Calu3 (cell line): ENCODE measurements around the gene KLK6. TPM values are rescaled to one million over a fixed set of nuclear protein-coding genes. Genes with fewer than 3 reads are reported as not detected.

Experiments used
- BruUV-seq: library from RNA; stranded (reverse); fragments of 400-500 nt; replicated peaks from 2 replicates; lab custom pipeline; 2021; lab: Mats Ljungman, UMichigan
- CTCF ChIA-PET: fragments of 300-600 bp; sonication (Branson Sonifier 250); formaldehyde crosslinking; loops from one replicate; lab custom pipeline; 2022; ENCODE audit warnings: antibody characterized with exemption; lab: Charles Lee
- DNase-seq: peaks from one replicate; pipeline ENCODE4 v3.0.0; 2022
- H3K27ac Mint-ChIP-seq: one replicate; pipeline ENCODE4 v1.8.0; 2022; ENCODE audit warnings: mixed read lengths; ENCODE audit not compliant: unreplicated experiment
- H3K27me3 Mint-ChIP-seq: one replicate; pipeline ENCODE4 v1.8.0; 2022; ENCODE audit warnings: mixed read lengths; ENCODE audit not compliant: unreplicated experiment
- H3K36me3 Mint-ChIP-seq: one replicate; pipeline ENCODE4 v1.8.0; 2022; ENCODE audit warnings: mild to moderate bottlenecking, moderate library complexity, mixed read lengths; ENCODE audit not compliant: insufficient read depth, unreplicated experiment
- H3K4me1 Mint-ChIP-seq: one replicate; pipeline ENCODE4 v1.8.0; 2022; ENCODE audit warnings: mild to moderate bottlenecking, low read depth, mixed read lengths; ENCODE audit not compliant: unreplicated experiment
- H3K4me3 Mint-ChIP-seq: one replicate; pipeline ENCODE4 v1.8.0; 2022; ENCODE audit warnings: mild to moderate bottlenecking, low read depth, moderate library complexity, mixed read lengths; ENCODE audit not compliant: unreplicated experiment
- H3K9me3 Mint-ChIP-seq: one replicate; pipeline ENCODE4 v1.8.0; 2022; ENCODE audit warnings: low read depth, mixed read lengths; ENCODE audit not compliant: unreplicated experiment
- intact Hi-C: fragments of 100-400 bp; cut with micrococcal nuclease; formaldehyde crosslinking; loops from one replicate; pipeline ENCODE4 v1.10.0; 2022; ENCODE audit not compliant: unreplicated experiment
- total RNA-seq: library from RNA; stranded (reverse); gene quantifications from 2 replicates; pipeline ENCODE4 v1.2.3, GENCODE V29; 2022
- TF ChIP-seq, protein P1 (sequence below): fragments of 200-600 bp; IDR thresholded peaks from one replicate; pipeline ENCODE4 v1.8.0; 2022; ENCODE audit warnings: antibody characterized with exemption; ENCODE audit not compliant: unreplicated experiment

KLK6 gene
- total RNA-seq, 1 experiment from 2014 or later, result 269 TPM

DNA sequence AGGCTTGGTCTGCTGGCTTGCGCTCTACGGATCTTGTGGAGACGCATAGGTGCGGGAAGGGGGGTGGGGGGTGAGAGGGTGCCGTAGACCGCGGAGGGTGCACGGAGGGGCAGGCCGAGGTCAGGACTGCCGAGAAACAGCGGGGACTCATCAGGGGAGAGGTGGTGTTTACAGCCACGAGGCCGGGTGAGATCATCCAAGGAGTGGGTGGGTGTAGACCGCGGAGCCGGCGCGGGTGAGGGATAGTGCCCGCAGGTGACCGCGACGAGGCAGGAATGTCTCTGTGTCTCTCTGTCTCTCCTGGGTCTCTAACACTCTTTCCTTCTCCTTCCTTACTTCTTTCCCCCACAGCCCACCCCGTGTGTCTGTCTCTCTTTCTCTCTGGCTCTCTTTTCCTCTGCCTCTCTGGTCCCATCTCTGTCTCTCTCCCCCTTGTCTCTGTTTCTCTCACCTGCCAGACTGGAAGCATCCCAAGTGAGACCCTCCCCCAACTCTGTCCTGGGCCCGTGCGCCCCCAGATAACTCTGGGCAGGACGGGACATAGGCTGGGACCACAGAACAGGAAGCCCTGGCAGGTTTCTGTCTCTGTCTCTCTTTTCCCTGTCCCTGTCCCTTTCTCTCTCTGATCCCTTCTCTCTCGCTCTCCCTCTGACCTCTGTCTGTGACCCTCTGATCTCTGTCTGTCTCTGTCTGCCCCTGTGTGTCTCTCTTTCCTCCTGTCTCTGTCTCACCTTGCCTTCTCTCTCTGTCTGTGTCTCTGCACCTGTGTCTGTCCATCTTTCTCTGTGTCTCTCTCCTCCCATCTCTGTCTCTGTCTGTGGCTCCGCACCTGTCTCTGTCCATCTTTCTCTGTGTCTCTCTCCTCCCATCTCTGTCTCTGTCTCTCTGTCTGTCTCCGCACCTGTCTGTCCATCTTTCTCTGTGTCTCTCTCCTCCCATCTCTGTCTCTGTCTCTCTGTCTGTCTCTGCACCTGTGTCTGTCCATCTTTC is 56.4 kb downstream of the KLK6 start:
- Mint-ChIP-seq H3K27me3 (peaks cover 13% of the 10 kb centered on the region), H3K4me1 (no peaks in the 10 kb centered on the region), H3K9me3 (no peaks in the 10 kb centered on the region), H3K4me3 (no peak overlapping the region), H3K27ac (no peak overlapping the region), H3K36me3 (no peaks in the 10 kb centered on the region)
- no peak for DNase-seq
- intact Hi-C loops, result no loop called here
- TF ChIP-seq, protein P1, sequence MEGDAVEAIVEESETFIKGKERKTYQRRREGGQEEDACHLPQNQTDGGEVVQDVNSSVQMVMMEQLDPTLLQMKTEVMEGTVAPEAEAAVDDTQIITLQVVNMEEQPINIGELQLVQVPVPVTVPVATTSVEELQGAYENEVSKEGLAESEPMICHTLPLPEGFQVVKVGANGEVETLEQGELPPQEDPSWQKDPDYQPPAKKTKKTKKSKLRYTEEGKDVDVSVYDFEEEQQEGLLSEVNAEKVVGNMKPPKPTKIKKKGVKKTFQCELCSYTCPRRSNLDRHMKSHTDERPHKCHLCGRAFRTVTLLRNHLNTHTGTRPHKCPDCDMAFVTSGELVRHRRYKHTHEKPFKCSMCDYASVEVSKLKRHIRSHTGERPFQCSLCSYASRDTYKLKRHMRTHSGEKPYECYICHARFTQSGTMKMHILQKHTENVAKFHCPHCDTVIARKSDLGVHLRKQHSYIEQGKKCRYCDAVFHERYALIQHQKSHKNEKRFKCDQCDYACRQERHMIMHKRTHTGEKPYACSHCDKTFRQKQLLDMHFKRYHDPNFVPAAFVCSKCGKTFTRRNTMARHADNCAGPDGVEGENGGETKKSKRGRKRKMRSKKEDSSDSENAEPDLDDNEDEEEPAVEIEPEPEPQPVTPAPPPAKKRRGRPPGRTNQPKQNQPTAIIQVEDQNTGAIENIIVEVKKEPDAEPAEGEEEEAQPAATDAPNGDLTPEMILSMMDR, result no peak
- CTCF ChIA-PET, result interaction anchor here (0.7 to 1.9 kb wide), 2 partner anchors 9 to 108 kb away, joined by 3 to 18 read pairs; no protein-coding TSS in a partner anchor
- no TSS peak for BruUV-seq

DNA sequence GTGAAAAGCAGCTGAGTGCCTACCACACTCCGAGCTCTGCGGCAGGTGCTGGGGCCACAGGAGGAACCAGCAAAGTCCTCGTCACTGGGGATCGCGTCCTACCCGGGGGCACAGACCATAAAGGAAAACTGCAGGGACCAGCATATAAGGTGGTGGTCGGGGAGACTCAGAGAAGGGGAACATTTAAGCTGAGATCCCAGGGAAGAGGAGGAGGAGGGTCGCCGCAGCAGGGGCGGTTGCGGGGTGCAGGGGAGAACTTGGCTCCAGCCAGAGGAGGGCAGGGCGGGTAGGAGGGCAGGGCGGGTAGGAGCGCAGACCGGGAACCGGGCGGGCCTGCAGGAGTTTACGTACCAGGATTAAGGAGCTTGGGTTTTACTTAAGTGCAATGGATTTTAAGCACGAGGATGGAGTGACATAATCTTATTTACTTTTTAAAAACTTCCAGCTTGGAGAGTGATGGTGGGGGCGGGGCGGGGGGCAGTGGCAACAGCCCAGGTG is 57.2 kb downstream of the KLK6 start:
- Mint-ChIP-seq H3K4me3 (no peak overlapping the region), H3K4me1 (no peaks in the 10 kb centered on the region), H3K27ac (no peak overlapping the region), H3K9me3 (no peaks in the 10 kb centered on the region), H3K36me3 (no peaks in the 10 kb centered on the region), H3K27me3 (peaks cover 8% of the 10 kb centered on the region)
- CTCF ChIA-PET, result interaction anchor here (0.6 to 1.9 kb wide), 3 partner anchors 10 to 109 kb away, joined by 3 to 18 read pairs (median 6); no protein-coding TSS in a partner anchor
- DNase-seq, result no peak
- BruUV-seq, result no TSS peak
- intact Hi-C loops, result no loop called here
- TF ChIP-seq, protein P1, result no peak

DNA sequence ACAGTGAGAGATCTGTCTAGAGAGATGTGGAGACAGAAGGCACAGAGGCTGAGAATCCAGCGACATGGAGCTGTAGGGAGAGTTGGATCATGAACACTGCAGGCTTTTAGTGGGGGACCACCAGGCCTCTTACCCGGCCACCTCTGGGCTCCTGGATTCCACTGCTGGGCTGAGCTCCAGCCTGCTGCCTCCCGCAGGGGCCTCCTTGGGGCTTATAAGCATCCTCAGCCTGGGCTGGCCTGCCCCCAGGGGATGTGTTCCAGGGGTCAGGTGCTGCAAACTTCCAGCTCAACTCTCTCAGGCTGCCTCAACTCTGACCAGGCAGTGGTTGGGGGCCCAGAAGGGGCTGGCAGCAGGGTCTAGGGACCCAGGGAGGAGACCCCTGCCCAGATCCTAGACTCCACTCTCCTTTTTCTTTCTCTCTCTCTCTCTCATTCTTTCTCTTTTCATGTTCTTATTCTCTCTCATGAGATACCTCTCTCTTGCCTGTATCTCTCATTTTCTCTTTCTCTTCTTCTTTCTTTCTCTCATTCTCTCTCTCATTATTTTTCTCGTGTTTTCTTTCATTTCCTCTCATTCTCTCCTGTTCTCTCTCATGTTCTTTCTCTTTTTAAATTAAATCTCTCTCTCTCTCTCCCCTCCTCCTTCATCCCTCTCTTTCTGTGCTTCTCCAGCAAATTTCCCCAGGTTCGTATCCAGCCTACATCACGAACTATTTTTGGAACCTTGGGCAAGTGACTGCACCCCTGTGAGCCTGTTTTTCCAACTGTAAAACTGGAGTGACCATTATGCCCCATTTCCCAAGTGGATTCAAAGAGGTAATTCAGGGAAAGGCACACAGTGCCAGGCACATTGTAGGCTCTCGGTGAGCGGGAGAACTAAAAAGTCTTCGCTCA is 57.9 kb downstream of the KLK6 start, which contains the start of gene KLK4:
KLK4 (minus strand) TSS at position 190 of the 896 bp plus-strand sequence. CDS start 657 bp downstream, outside the sequence.
- Mint-ChIP-seq H3K36me3 (no peaks in the 10 kb centered on the region), H3K27ac (no peak within 1 kb of the TSS), H3K9me3 (no peaks in the 10 kb centered on the region), H3K27me3 (peaks cover under 1% of the 10 kb centered on the region), H3K4me1 (no peaks in the 10 kb centered on the region), H3K4me3 (no peak within 1 kb of the TSS)
- DNase-seq, result no peak
- CTCF ChIA-PET, result interaction anchor here (0.6 to 1.9 kb wide), 3 partner anchors 10 to 109 kb away, joined by 3 to 18 read pairs (median 6); no protein-coding TSS in a partner anchor
- TF ChIP-seq, protein P1, result no peak
- intact Hi-C loops, result no loop called here
- BruUV-seq, result no TSS peak

DNA sequence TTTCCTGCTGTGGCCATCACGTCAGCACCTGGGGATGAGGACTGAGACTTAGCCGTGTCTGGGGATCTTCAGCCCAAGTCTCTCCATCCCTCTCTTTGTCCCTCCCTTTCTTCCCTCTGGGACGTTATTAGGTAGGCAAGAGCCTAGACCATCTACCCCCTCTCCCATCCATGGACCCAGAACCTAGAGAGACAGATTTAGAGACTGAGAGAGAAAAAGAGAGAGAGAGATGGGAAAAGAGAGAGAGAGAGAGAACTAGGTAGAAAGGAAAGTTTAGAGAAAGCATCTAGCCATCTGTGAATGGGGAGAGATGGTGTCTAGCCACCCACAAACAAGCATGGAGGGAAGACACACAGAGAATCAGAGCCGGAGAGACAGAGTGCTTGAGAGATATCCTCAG is 58.7 kb downstream of the KLK6 start:
- Mint-ChIP-seq H3K27ac (no peak overlapping the region), H3K4me3 (no peak overlapping the region), H3K4me1 (no peaks in the 10 kb centered on the region), H3K27me3 (no peaks in the 10 kb centered on the region), H3K36me3 (no peaks in the 10 kb centered on the region), H3K9me3 (no peaks in the 10 kb centered on the region)
- CTCF ChIA-PET, result interaction anchor here (1.3 kb wide), 1 partner anchor 11 kb away, joined by 7 read pairs; no protein-coding TSS in a partner anchor
- intact Hi-C loops, result no loop called here
- no TSS peak for BruUV-seq
- TF ChIP-seq, protein P1, result no peak
- DNase-seq, result no peak
